H9 (cell line): ENCODE measurements around the gene EPHA3. TPM values are rescaled to one million over a fixed set of nuclear protein-coding genes. Genes with fewer than 3 reads are reported as not detected.

Experiments used
- DNase-seq: peaks from one replicate; pipeline ENCODE4 v3.0.0-alpha.2; 2017
- H2AFZ ChIP-seq: one replicate; pipeline ENCODE4 v1.6.1; 2013; ENCODE audit warnings: mild to moderate bottlenecking, low read length, control low read depth, moderate library complexity
- H2AK5ac ChIP-seq: 2 replicates; pipeline ENCODE4 v1.6.1; 2013; ENCODE audit warnings: low read length, control low read depth, mixed read lengths; ENCODE audit not compliant: insufficient read length
- H2BK120ac ChIP-seq: one replicate; pipeline ENCODE4 v1.6.1; 2013; ENCODE audit warnings: low read depth, mild to moderate bottlenecking, low read length, control low read depth, inconsistent platforms; ENCODE audit not compliant: poor library complexity, severe bottlenecking
- H2BK12ac ChIP-seq: 2 replicates; pipeline ENCODE4 v1.6.1; 2013; ENCODE audit warnings: low read length, control low read depth, mixed read lengths, low read depth; ENCODE audit not compliant: insufficient read length
- H2BK15ac ChIP-seq: 2 replicates; pipeline ENCODE4 v1.6.1; 2013; ENCODE audit warnings: low read depth, low read length, control low read depth
- H2BK20ac ChIP-seq: one replicate; pipeline ENCODE4 v1.6.1; 2013; ENCODE audit warnings: low read depth, mild to moderate bottlenecking, low read length, control low read depth, inconsistent platforms; ENCODE audit not compliant: poor library complexity, severe bottlenecking
- H2BK5ac ChIP-seq: 2 replicates; pipeline ENCODE4 v1.6.1; 2013; ENCODE audit warnings: low read length, control low read depth, mixed read lengths; ENCODE audit not compliant: insufficient read length
- H3K14ac ChIP-seq: 2 replicates; pipeline ENCODE4 v1.6.1; 2013; ENCODE audit warnings: low read length, control low read depth; ENCODE audit not compliant: insufficient read depth
- H3K18ac ChIP-seq: 2 replicates; pipeline ENCODE4 v1.6.1; 2013; ENCODE audit warnings: low read depth, mild to moderate bottlenecking, mixed read lengths, low read length, control low read depth; ENCODE audit not compliant: insufficient read length
- H3K23ac ChIP-seq: 2 replicates; pipeline ENCODE4 v1.6.1; 2013; ENCODE audit warnings: low read length, control low read depth, mixed read lengths, low read depth; ENCODE audit not compliant: insufficient read length
- H3K23me2 ChIP-seq: 2 replicates; pipeline ENCODE4 v1.6.1; 2013; ENCODE audit warnings: low read depth, mild to moderate bottlenecking, mixed read lengths, low read length, control low read depth; ENCODE audit not compliant: insufficient read length, poor library complexity, severe bottlenecking
- H3K27ac ChIP-seq: 2 replicates; pipeline ENCODE4 v1.5.1; 2013; ENCODE audit warnings: low read length, control low read depth, mixed read lengths, low read depth; ENCODE audit not compliant: insufficient read length
- H3K27me3 ChIP-seq: 2 replicates; pipeline ENCODE4 v1.6.1; 2013; ENCODE audit warnings: low read length, control low read depth, inconsistent platforms; ENCODE audit not compliant: insufficient read depth
- H3K4ac ChIP-seq: 2 replicates; pipeline ENCODE4 v1.6.1; 2013; ENCODE audit warnings: low read depth, mild to moderate bottlenecking, control low read depth, inconsistent platforms, low read length, moderate library complexity
- H3K4me1 ChIP-seq: 2 replicates; pipeline ENCODE4 v1.6.1; 2013; ENCODE audit warnings: low read length, control low read depth, inconsistent platforms; ENCODE audit not compliant: insufficient read depth
- H3K4me2 ChIP-seq: 2 replicates; pipeline ENCODE4 v1.6.1; 2013; ENCODE audit warnings: low read length, control low read depth, mixed read lengths; ENCODE audit not compliant: insufficient read length, insufficient read depth
- H3K56ac ChIP-seq: 2 replicates; pipeline ENCODE4 v1.6.1; 2013; ENCODE audit warnings: low read depth, mild to moderate bottlenecking, mixed read lengths, low read length, control low read depth; ENCODE audit not compliant: insufficient read length
- H3K79me1 ChIP-seq: 2 replicates; pipeline ENCODE4 v1.6.1; 2013; ENCODE audit warnings: low read depth, mild to moderate bottlenecking, moderate library complexity, low read length, control low read depth, inconsistent platforms; ENCODE audit not compliant: insufficient read depth, poor library complexity, severe bottlenecking
- H3K79me2 ChIP-seq: 2 replicates; pipeline ENCODE4 v1.6.1; 2013; ENCODE audit warnings: low read length, control low read depth, inconsistent platforms; ENCODE audit not compliant: insufficient read depth
- H3K9ac ChIP-seq: 2 replicates; pipeline ENCODE4 v1.6.1; 2013; ENCODE audit warnings: low read length, control low read depth, mixed read lengths; ENCODE audit not compliant: insufficient read length; ENCODE audit errors: extremely low read depth
- H3K9me3 ChIP-seq: one replicate; pipeline ENCODE4 v1.6.1; 2013; ENCODE audit warnings: low read depth, low read length, inconsistent platforms; ENCODE audit not compliant: control insufficient read depth
- H3T11ph ChIP-seq: one replicate; pipeline ENCODE4 v1.6.1; 2013; ENCODE audit warnings: mild to moderate bottlenecking, low read length, control low read depth, inconsistent platforms
- H4K20me1 ChIP-seq: one replicate; pipeline ENCODE4 v1.6.1; 2013; ENCODE audit not compliant: control insufficient read depth, insufficient read length, insufficient read depth
- H4K5ac ChIP-seq: 2 replicates; pipeline ENCODE4 v1.6.1; 2013; ENCODE audit warnings: low read depth, mild to moderate bottlenecking, mixed read lengths, low read length, control low read depth; ENCODE audit not compliant: insufficient read length
- H4K8ac ChIP-seq: replicated peaks from 2 replicates; pipeline ENCODE4 v1.6.1; 2013; ENCODE audit warnings: low read length, control low read depth, mixed read lengths, low read depth; ENCODE audit not compliant: insufficient read length
- H4K91ac ChIP-seq: 2 replicates; pipeline ENCODE4 v1.6.1; 2013; ENCODE audit warnings: low read depth, mild to moderate bottlenecking, moderate library complexity, mixed read lengths, low read length, control low read depth; ENCODE audit not compliant: insufficient read length
- H3K27ac Mint-ChIP-seq, 3 experiments: 2 replicates in 2 of 3; 3 replicates in 1 of 3; pipeline ENCODE4 v1.8.0; 2020 to 2021; ENCODE audit warnings: mixed read lengths in 3 of 3, mild to moderate bottlenecking in 1 of 3, moderate library complexity in 1 of 3
- H3K27me3 Mint-ChIP-seq: 2 replicates; pipeline ENCODE4 v1.8.0; 2021; ENCODE audit warnings: low read depth, mild to moderate bottlenecking, moderate library complexity, mixed read lengths
- H3K36me3 Mint-ChIP-seq, 3 experiments: 2 replicates in 2 of 3; 3 replicates in 1 of 3; pipeline ENCODE4 v1.8.0; 2020 to 2021; ENCODE audit warnings: low read depth in 3 of 3, mixed read lengths in 3 of 3; ENCODE audit not compliant: insufficient read depth in 1 of 3
- H3K4me1 Mint-ChIP-seq, 2 experiments: 2 replicates each; pipeline ENCODE4 v1.8.0; 2020; ENCODE audit warnings: mixed read lengths in 2 of 2
- H3K4me3 Mint-ChIP-seq, 2 experiments: 2 replicates in 1 of 2; 3 replicates in 1 of 2; pipeline ENCODE4 v1.8.0; 2020 to 2021; ENCODE audit warnings: mild to moderate bottlenecking in 2 of 2, mixed read lengths in 2 of 2, moderate library complexity in 1 of 2
- H3K9me3 Mint-ChIP-seq, 2 experiments: 2 replicates in 1 of 2; 3 replicates in 1 of 2; pipeline ENCODE4 v1.8.0; 2020; ENCODE audit warnings: mild to moderate bottlenecking in 2 of 2, mixed read lengths in 2 of 2, moderate library complexity in 1 of 2
- WGBS: extraction: QIAGEN DNeasy Blood & Tissue Kit; methylation state at CpG from one replicate; pipeline ENCODE4 v1.1.7; 2013; ENCODE audit warnings: missing lambda C conversion rate, low lambda C conversion rate, mixed read lengths; ENCODE audit not compliant: insufficient read length; ENCODE audit errors: extremely low coverage; 5-methylcytosine and 5-hydroxymethylcytosine counted together
- total RNA-seq: library from RNA; stranded (reverse); gene quantifications from 2 replicates; pipeline ENCODE4 v1.2.1, GENCODE V29; 2021
- TF ChIP-seq, protein P1 (sequence below): fragments of 200-600 bp; sonication (generic); conservative IDR thresholded peaks from 3 replicates; pipeline ENCODE4 v1.8.0; 2021; ENCODE audit warnings: antibody characterized with exemption, mild to moderate bottlenecking

EPHA3 gene
- total RNA-seq, 1 experiment from 2014 or later = 0.66 TPM

GRCh38 chr3:89436846-89437245, 329.4 kb downstream of the EPHA3 start:
- WGBS = no CpG with 5 or more reads among the region's 3 CpGs
- no peak overlapping the region for H3K27ac Mint-ChIP-seq
- H3K23me2 ChIP-seq = no peaks in the 10 kb centered on the region

More at GRCh38 chr3:89436846-89437245, 329.4 kb downstream of the EPHA3 start:
- no peak overlapping the region for H2AFZ ChIP-seq
- no peaks in the 10 kb centered on the region for H3K9me3 Mint-ChIP-seq
- no peak overlapping the region for H4K8ac ChIP-seq
- no peaks in the 10 kb centered on the region for H3K79me1 ChIP-seq
- H3K27me3 ChIP-seq = no peaks in the 10 kb centered on the region
- H2BK12ac ChIP-seq = no peak overlapping the region
- no peak overlapping the region for H3K4me2 ChIP-seq
- no peak overlapping the region for H4K5ac ChIP-seq
- H2BK120ac ChIP-seq = no peak overlapping the region
- H3K4me3 Mint-ChIP-seq = no peak overlapping the region
- no peak overlapping the region for H2BK20ac ChIP-seq
- H2BK5ac ChIP-seq = no peak overlapping the region
- no peak overlapping the region for H3K14ac ChIP-seq
- H3K9ac ChIP-seq = no peak overlapping the region
- no peak overlapping the region for H3K27ac ChIP-seq
- H3K27me3 Mint-ChIP-seq = no peaks in the 10 kb centered on the region
- no peaks in the 10 kb centered on the region for H3K9me3 ChIP-seq
- H3K4me1 ChIP-seq = no peaks in the 10 kb centered on the region
- TF ChIP-seq, protein P1, sequence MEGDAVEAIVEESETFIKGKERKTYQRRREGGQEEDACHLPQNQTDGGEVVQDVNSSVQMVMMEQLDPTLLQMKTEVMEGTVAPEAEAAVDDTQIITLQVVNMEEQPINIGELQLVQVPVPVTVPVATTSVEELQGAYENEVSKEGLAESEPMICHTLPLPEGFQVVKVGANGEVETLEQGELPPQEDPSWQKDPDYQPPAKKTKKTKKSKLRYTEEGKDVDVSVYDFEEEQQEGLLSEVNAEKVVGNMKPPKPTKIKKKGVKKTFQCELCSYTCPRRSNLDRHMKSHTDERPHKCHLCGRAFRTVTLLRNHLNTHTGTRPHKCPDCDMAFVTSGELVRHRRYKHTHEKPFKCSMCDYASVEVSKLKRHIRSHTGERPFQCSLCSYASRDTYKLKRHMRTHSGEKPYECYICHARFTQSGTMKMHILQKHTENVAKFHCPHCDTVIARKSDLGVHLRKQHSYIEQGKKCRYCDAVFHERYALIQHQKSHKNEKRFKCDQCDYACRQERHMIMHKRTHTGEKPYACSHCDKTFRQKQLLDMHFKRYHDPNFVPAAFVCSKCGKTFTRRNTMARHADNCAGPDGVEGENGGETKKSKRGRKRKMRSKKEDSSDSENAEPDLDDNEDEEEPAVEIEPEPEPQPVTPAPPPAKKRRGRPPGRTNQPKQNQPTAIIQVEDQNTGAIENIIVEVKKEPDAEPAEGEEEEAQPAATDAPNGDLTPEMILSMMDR = no peak
- no peaks in the 10 kb centered on the region for H3K36me3 Mint-ChIP-seq
- no peak overlapping the region for H3K18ac ChIP-seq
- H2BK15ac ChIP-seq = no peak overlapping the region
- H3K4ac ChIP-seq = no peak overlapping the region
- H3K23ac ChIP-seq = no peak overlapping the region
- no peak overlapping the region for H2AK5ac ChIP-seq
- DNase-seq = no peak
- no peaks in the 10 kb centered on the region for H4K20me1 ChIP-seq
- H3K79me2 ChIP-seq = no peaks in the 10 kb centered on the region
- H3K4me1 Mint-ChIP-seq = peaks cover 0 to 3% of the 10 kb centered on the region in 2 experiments; a peak in 1 of 4 replicates
- no peak overlapping the region for H3K56ac ChIP-seq
- no peak overlapping the region for H4K91ac ChIP-seq
- no peak overlapping the region for H3T11ph ChIP-seq
